ENCODE measurements around the gene MYOM1.

The MYOM1 gene

DNA sequence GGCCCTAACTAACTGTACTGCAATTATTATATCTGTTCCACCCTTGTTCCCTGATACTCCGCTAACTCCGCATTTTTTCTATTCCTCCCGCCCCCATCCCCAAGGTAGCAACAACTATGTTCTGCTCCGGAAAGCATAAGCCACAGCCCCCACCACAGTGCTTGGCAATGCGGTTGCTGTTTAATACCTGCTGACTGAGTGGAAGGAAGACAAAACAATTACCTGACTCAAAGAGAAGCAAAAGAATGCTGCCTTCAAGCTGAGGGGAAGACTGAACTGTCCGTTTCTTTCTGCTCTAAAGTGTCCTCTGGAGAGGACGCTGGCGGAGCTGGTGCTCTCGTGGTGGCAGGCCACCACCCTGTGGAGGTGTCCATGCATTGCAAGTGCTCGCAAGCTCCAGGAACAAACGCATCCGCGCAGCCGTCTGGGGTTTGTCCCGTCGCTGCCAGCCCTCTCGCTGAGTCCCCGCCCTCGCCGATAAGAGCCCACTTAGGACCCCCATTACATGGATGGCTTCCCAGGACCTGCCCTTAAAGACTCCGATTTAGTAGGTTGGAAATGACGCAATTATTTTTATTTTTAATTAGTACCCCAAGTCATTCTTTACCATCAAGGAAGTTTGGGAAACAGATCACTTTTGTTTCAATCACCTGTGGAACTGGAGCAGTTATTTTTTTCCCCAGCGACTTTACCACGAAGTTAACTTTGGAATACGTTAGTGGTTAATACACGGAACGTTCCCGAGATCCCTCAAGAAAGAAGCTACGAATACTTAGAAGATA lies 26.3 kb upstream of the MYOM1 start:
- TF ChIP-seq EZH2phosphoT487 (IDR thresholded peaks at IDR 0.05; ENCODE audit: low read depth) (no peak), CTCF (IDR thresholded peaks at IDR 0.05; ENCODE audit: low read depth, low read length) (peak; percentile 93)
- peaks cover 26% of the 10 kb centered on the region for H3K4me1 ChIP-seq (ENCODE audit: low read length)
- H3K36me3 ChIP-seq (replicated peaks; ENCODE audit: low read depth, low read length) = peaks cover 7% of the 10 kb centered on the region
- peak overlapping the region; percentile 80 for H2AFZ ChIP-seq (ENCODE audit: low read depth, low read length)
- H3K79me2 ChIP-seq (ENCODE audit: low read length) = peaks cover 39% of the 10 kb centered on the region
- peak overlapping the region; percentile 88 for H3K27ac ChIP-seq (ENCODE audit: low read length)
- no peaks in the 10 kb centered on the region for H3K27me3 ChIP-seq (ENCODE audit: low read depth, low read length)
- H4K20me1 ChIP-seq (ENCODE audit: insufficient read depth, low read length) = peaks cover 19% of the 10 kb centered on the region
- H3K4me3 ChIP-seq (ENCODE audit: low read length) = peak overlapping the region; percentile 97
- H3K4me2 ChIP-seq (ENCODE audit: low read length) = peak overlapping the region; percentile 85
- H3K9ac ChIP-seq (ENCODE audit: low read length) = peak overlapping the region; percentile 96
- H3K9me3 ChIP-seq (ENCODE audit: insufficient read depth, low read length) = no peaks in the 10 kb centered on the region

- no peaks in the 10 kb centered on the region for H3K9me3 ChIP-seq (ENCODE audit: insufficient read depth, low read length)
- H4K20me1 ChIP-seq (ENCODE audit: insufficient read depth, low read length) = peaks cover 13% of the 10 kb centered on the region
- H3K27me3 ChIP-seq (ENCODE audit: low read depth, low read length) = no peaks in the 10 kb centered on the region
- no peak for TF ChIP-seq EZH2phosphoT487 (IDR thresholded peaks at IDR 0.05; ENCODE audit: low read depth)
- no peak for TF ChIP-seq CTCF (IDR thresholded peaks at IDR 0.05; ENCODE audit: low read depth, low read length)
- H3K27ac ChIP-seq (ENCODE audit: low read length) = no peak overlapping the region
- no peak overlapping the region for H2AFZ ChIP-seq (ENCODE audit: low read depth, low read length)
- H3K4me3 ChIP-seq (ENCODE audit: low read length) = peak overlapping the region; percentile 97
- peak overlapping the region; percentile 85 for H3K4me2 ChIP-seq (ENCODE audit: low read length)
- peaks cover 17% of the 10 kb centered on the region for H3K4me1 ChIP-seq (ENCODE audit: low read length)
- peaks cover 31% of the 10 kb centered on the region for H3K79me2 ChIP-seq (ENCODE audit: low read length)
- peaks cover 5% of the 10 kb centered on the region for H3K36me3 ChIP-seq (replicated peaks; ENCODE audit: low read depth, low read length)
- peak overlapping the region; percentile 96; the same call in 1 of the 2 replicates for H3K9ac ChIP-seq (ENCODE audit: low read length)
These were observed 25.4 kb upstream of the MYOM1 start for GRCh38 chr18:3245185-3245564.

GRCh38 chr18:3238742-3239141 lies 19.0 kb upstream of the MYOM1 start:
- Histone ChIP-seq H3K9me3 (ENCODE audit: insufficient read depth, low read length) (no peaks in the 10 kb centered on the region), H2AFZ (ENCODE audit: low read depth, low read length) (no peak overlapping the region), H3K79me2 (ENCODE audit: low read length) (no peaks in the 10 kb centered on the region), H3K9ac (ENCODE audit: low read length) (no peak overlapping the region), H4K20me1 (ENCODE audit: insufficient read depth, low read length) (no peaks in the 10 kb centered on the region), H3K27ac (ENCODE audit: low read length) (no peak overlapping the region), H3K4me1 (ENCODE audit: low read length) (no peaks in the 10 kb centered on the region), H3K4me2 (ENCODE audit: low read length) (no peak overlapping the region), H3K27me3 (ENCODE audit: low read depth, low read length) (no peaks in the 10 kb centered on the region), H3K4me3 (ENCODE audit: low read length) (no peak overlapping the region), H3K36me3 (replicated peaks; ENCODE audit: low read depth, low read length) (no peaks in the 10 kb centered on the region)
- peak; percentile 22; the same call in 1 of the 2 replicates for TF ChIP-seq CTCF (IDR thresholded peaks at IDR 0.05; ENCODE audit: low read depth, low read length)
- TF ChIP-seq EZH2phosphoT487 (IDR thresholded peaks at IDR 0.05; ENCODE audit: low read depth) = no peak

DNA sequence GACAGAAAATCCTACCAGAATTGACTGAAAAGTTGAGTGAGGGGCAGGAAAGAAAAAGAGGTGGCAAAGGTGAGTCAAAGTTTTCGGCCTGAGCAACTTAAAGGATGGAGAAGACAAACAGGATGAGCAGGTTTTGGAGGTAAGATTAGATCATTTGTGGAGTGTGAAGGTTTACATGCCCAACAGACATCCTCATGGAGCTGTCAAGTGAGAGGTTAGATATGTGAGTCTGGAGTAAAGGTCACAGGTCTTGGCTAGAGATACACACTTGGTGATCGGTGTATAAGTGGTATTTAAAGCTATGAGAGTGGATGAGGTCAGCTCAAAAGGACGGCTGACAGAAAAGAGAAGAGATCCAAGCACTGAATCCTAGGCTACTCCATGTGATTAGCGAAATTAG lies 16.7 kb upstream of the MYOM1 start:
- Histone ChIP-seq H2AFZ (ENCODE audit: low read depth, low read length) (no peak overlapping the region), H3K4me1 (ENCODE audit: low read length) (no peaks in the 10 kb centered on the region), H3K4me3 (ENCODE audit: low read length) (no peak overlapping the region), H3K27me3 (ENCODE audit: low read depth, low read length) (no peaks in the 10 kb centered on the region), H3K9ac (ENCODE audit: low read length) (no peak overlapping the region), H3K36me3 (replicated peaks; ENCODE audit: low read depth, low read length) (no peaks in the 10 kb centered on the region), H3K9me3 (ENCODE audit: insufficient read depth, low read length) (no peaks in the 10 kb centered on the region), H3K79me2 (ENCODE audit: low read length) (no peaks in the 10 kb centered on the region), H3K4me2 (ENCODE audit: low read length) (no peak overlapping the region), H3K27ac (ENCODE audit: low read length) (no peak overlapping the region), H4K20me1 (ENCODE audit: insufficient read depth, low read length) (no peaks in the 10 kb centered on the region)
- TF ChIP-seq CTCF (IDR thresholded peaks at IDR 0.05; ENCODE audit: low read depth, low read length) (no peak), EZH2phosphoT487 (IDR thresholded peaks at IDR 0.05; ENCODE audit: low read depth) (no peak)

Data from OCI-LY3 (cell line).